Testis (tissue), 5 donors: ENCODE data around the gene GFPT2. TPM values are rescaled to one million over a fixed set of nuclear protein-coding genes. Genes with fewer than 3 reads are reported as not detected.

Experiments
- DNase-seq: peaks from one replicate; pipeline ENCODE4 v3.0.0-alpha.2; 2019
- H3K27ac ChIP-seq, 2 donors: fragments of 200-600 bp; sonication (generic); one replicate each; pipeline ENCODE4 v1.5.1; 2019
- H3K27me3 ChIP-seq: fragments of 200-600 bp; sonication (generic); one replicate; pipeline ENCODE4 v1.5.1; 2019
- H3K36me3 ChIP-seq: fragments of 200-600 bp; sonication (generic); one replicate; pipeline ENCODE4 v1.5.1; 2017; ENCODE audit warnings: low read depth; ENCODE audit errors: missing control alignments
- H3K4me1 ChIP-seq: fragments of 200-600 bp; sonication (generic); one replicate; pipeline ENCODE4 v1.5.1; 2019
- H3K4me3 ChIP-seq, 2 donors: fragments of 200-600 bp; sonication (generic); one replicate each; pipeline ENCODE4 v1.5.1; 2017 to 2019
- H3K9me3 ChIP-seq: fragments of 200-600 bp; sonication (generic); one replicate; pipeline ENCODE4 v1.5.1; 2017
- POLR2A ChIP-seq: fragments of 450-650 bp; IDR thresholded peaks from one replicate; pipeline ENCODE4 v1.6.1; 2017; ENCODE audit warnings: antibody characterized with exemption, mild to moderate bottlenecking, moderate library complexity
- WGBS, 2 donors: methylation state at CpG; one replicate each; pipeline ENCODE4 v1.1.5; 2018; 5-methylcytosine and 5-hydroxymethylcytosine counted together
- intact Hi-C: fragments of 100-400 bp; cut with DNase I; formaldehyde crosslinking; loops from one replicate; pipeline ENCODE4 v1.15.1; 2023; ENCODE audit warnings: low total_unique reads
- long read RNA-seq, 2 donors: transcript quantifications; one replicate each; lab custom pipeline, GENCODE V29; 2026
- polyA plus RNA-seq: library from polyadenylated mRNA; stranded (reverse); fragments of 350-450 nt; fragmentation: Illumina TruSeq; extraction: RNeasy Lipid Tissue Mini Kit (QIAGEN cat#74804); gene quantifications from one replicate; pipeline ENCODE4 v1.2.3, GENCODE V29; 2014; ENCODE audit warnings: low read depth, low replicate concordance; ENCODE audit not compliant: insufficient read depth
- total RNA-seq, 2 donors: library from RNA; depleted of rRNA; stranded (reverse); fragments of >200 nt; gene quantifications; one replicate each; pipeline ENCODE4 v1.2.3, GENCODE V29; 2016
- TF ChIP-seq, protein P1 (sequence below), 3 experiments: fragments of 450-650 bp in 2 of 3; fragments of 200-600 bp in 1 of 3; sonication (generic) in 1 of 3; IDR thresholded peaks; one replicate each; pipeline ENCODE4 v1.5.1; 2016 to 2019; ENCODE audit warnings: antibody characterized with exemption in 3 of 3, mild to moderate bottlenecking in 2 of 3, moderate library complexity in 1 of 3

Gene GFPT2
- total RNA-seq (10 to 100 TPM; 17.9 to 21.7 TPM), polyA plus RNA-seq (17.6 TPM)
- long read RNA-seq, donor 1: 0 reads
- long read RNA-seq, donor 2, partial matches to known transcripts: 0 of 1 reads
- long read RNA-seq, donor 2, other reads (novel, unspliced or antisense): 0 of 1 reads

DNA sequence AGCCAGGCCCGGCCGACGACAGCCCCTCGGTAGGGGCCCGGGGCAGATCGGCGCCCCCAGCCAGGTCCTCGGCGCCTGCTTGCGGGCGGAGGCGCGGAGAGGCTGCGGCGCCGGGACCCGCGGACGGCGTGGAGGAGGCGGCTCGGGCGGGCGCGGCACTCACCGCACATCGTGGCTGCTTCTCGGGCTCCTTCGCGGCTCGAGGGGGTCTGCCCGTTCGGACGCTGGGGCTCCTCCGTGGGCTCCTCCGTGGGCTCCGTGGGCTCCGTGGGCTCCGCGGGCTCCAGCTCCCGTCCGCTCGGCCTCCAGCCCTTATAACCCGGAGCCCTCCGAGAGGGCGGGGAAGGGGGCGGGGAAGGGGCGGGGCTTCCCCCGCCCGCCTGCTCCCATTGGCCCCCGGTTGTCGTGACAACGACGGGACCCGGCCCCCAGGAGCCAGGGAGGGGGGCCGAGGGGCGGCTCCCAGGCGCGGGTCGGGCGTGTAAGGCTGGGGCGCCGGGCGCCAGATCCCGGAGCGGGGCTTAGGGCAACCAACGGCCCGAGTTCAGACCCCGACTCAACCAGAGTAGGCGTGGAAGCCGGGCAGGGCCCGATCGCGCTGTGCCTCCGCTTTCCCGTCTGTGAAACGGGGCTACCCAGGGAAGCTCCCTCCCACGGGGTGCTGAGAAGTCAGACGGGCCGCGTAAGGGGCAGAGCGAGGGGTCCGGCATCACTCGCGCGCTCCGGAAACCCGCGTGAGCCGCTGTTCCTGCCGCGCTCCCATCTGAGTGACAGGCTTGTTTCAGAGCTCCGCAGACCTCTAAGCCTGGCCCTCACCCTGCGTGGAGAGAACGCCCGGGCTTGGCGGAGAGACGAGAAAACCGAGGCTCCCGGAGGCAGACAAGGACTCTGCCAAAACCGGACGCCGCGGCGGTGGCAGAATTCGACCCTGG lies at the start of gene GFPT2:
Gene GFPT2, minus strand, starts transcription at position 289 of the 932 bp plus-strand sequence. Its CDS starts 119 bp downstream, at position 170.
- intact Hi-C loops: no loop called here
- DNase-seq: peak; percentile 90
- H3K9me3 ChIP-seq: no peaks in the 10 kb centered on the region
- peak within 1 kb of the TSS; percentile 73 to 85 for H3K27ac ChIP-seq
- no peaks in the 10 kb centered on the region for H3K36me3 ChIP-seq
- H3K4me1 ChIP-seq: peaks cover 7% of the 10 kb centered on the region
- WGBS, 2 donors: 0 to 1% methylated on average over 2 to 80 of the region's 106 CpGs
- H3K27me3 ChIP-seq: no peaks in the 10 kb centered on the region
- H3K4me3 ChIP-seq: peak within 1 kb of the TSS; percentile 63 to 76
- TF ChIP-seq, protein P1, sequence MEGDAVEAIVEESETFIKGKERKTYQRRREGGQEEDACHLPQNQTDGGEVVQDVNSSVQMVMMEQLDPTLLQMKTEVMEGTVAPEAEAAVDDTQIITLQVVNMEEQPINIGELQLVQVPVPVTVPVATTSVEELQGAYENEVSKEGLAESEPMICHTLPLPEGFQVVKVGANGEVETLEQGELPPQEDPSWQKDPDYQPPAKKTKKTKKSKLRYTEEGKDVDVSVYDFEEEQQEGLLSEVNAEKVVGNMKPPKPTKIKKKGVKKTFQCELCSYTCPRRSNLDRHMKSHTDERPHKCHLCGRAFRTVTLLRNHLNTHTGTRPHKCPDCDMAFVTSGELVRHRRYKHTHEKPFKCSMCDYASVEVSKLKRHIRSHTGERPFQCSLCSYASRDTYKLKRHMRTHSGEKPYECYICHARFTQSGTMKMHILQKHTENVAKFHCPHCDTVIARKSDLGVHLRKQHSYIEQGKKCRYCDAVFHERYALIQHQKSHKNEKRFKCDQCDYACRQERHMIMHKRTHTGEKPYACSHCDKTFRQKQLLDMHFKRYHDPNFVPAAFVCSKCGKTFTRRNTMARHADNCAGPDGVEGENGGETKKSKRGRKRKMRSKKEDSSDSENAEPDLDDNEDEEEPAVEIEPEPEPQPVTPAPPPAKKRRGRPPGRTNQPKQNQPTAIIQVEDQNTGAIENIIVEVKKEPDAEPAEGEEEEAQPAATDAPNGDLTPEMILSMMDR (IDR thresholded peaks at IDR 0.05): no peak
- no peak for TF ChIP-seq POLR2A

DNA sequence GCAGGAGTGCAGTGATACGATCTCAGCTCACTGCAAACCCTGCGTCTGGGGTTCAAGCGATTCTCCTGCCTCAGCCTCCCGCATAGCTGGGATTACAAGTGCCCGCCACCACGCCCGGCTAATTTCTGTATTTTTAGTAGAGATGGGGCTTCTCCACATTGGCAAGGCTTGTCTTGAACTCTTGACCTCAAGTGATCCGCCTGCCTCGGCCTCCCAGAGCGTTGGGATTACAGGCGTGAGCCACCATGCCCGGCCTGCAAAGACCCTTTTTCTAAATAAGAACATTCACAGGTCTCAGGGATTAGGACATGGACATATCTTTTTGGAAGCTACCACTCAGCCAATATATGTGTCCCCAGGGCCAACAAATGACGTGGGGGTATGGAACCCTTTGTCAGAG lies 49.6 kb upstream of the GFPT2 start:
- Histone ChIP-seq H3K9me3 (no peaks in the 10 kb centered on the region), H3K27ac (no peak overlapping the region), H3K4me3 (no peak overlapping the region), H3K27me3 (no peaks in the 10 kb centered on the region), H3K36me3 (no peaks in the 10 kb centered on the region), H3K4me1 (no peaks in the 10 kb centered on the region)
- 94 to 97% methylated on average over 13 of the region's 13 CpGs for WGBS, 2 donors
- intact Hi-C loops: no loop called here
- no peak for TF ChIP-seq POLR2A
- TF ChIP-seq, protein P1 (IDR thresholded peaks at IDR 0.05): no peak
- no peak for DNase-seq

DNA sequence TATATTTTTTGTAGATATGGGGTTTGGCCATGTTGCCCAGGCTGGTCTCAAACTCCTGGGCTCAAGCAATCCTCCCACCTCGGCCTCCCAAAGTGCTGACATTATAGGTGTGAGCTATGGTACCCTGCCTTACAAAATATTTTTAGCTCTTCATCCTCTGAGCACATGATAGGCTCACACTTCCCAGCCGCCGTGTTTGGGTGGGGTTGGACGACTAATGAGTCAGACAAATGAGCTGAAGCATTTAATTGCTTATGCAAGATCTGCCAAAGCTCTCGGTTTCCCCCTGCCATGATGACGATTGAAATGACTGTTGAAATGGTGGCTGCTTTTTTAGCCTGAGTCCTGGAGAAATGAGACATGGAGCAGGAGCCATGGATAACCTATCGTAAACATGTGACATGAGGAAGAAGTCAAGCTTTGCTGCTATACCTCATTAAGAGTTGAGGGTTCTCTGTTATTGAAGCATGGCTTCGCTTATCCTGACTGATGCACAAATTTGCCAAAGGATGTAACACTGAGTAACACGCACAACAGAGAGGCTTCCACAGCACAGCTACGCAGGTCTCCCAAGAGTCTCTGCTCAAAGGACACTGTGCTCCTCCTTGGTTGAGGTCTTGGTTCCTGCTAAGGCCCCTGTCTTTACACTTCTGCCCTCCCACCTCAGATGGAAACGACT lies 48.2 kb upstream of the GFPT2 start:
- no peaks in the 10 kb centered on the region for H3K36me3 ChIP-seq
- no peaks in the 10 kb centered on the region for H3K4me1 ChIP-seq
- no peak for TF ChIP-seq POLR2A
- TF ChIP-seq, protein P1 (IDR thresholded peaks at IDR 0.05): no peak
- WGBS, 2 donors: 93 to 95% methylated on average over 11 of the region's 11 CpGs
- no peak for DNase-seq
- H3K27ac ChIP-seq: no peak overlapping the region
- no peak overlapping the region for H3K4me3 ChIP-seq
- H3K9me3 ChIP-seq: no peaks in the 10 kb centered on the region
- H3K27me3 ChIP-seq: no peaks in the 10 kb centered on the region
- intact Hi-C loops: no loop called here

DNA sequence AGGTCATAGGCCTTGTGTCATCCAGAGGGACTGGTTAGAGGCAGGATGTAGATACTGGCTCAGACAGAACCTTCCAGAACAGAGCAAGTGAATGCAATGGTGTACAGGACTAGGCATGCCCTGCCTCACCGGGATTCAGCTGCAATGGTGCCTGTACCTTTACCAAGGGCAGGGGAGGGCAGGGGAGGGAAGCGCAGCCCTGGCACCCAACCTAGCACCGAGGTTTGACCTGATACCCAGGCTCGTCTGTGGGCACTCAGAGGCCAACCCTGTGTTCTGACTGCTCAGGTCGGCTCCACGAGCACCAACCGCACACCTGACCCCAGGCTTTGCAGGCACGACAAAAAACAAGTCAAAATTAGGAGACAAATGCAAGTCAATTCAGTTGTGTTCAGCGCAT lies 47.3 kb upstream of the GFPT2 start:
- Histone ChIP-seq H3K36me3 (no peaks in the 10 kb centered on the region), H3K27me3 (no peaks in the 10 kb centered on the region), H3K4me1 (no peaks in the 10 kb centered on the region), H3K9me3 (no peaks in the 10 kb centered on the region), H3K27ac (no peak overlapping the region), H3K4me3 (no peak overlapping the region)
- WGBS, 2 donors: 78 to 81% methylated on average over 9 of the region's 9 CpGs
- TF ChIP-seq, protein P1 (IDR thresholded peaks at IDR 0.05): no peak
- no peak for TF ChIP-seq POLR2A
- intact Hi-C loops: no loop called here
- no peak for DNase-seq
